Liver (tissue), 3 donors: ENCODE results near the gene ALDH3A1.

Experiments
- EGR1 ChIP-seq, 2 donors: IDR thresholded peaks; 2 replicates each; pipeline ENCODE4 v1.6.1; 2016 to 2018; ENCODE audit warnings: antibody characterized with exemption in 2 of 2, low read depth in 2 of 2
- GABPA ChIP-seq, 2 donors: IDR thresholded peaks in 1 of 2; conservative IDR thresholded peaks in 1 of 2; 2 replicates each; pipeline ENCODE4 v1.6.1; 2016; ENCODE audit warnings: antibody characterized with exemption in 2 of 2, mild to moderate bottlenecking in 1 of 2, moderate library complexity in 1 of 2
- HNF4A ChIP-seq, 2 donors: conservative IDR thresholded peaks; 2 replicates each; pipeline ENCODE4 v1.6.1; 2016; ENCODE audit warnings: antibody characterized with exemption in 2 of 2, mild to moderate bottlenecking in 2 of 2
- HNF4G ChIP-seq: IDR thresholded peaks from 2 replicates; pipeline ENCODE4 v1.6.1; 2016; ENCODE audit warnings: antibody characterized with exemption
- JUND ChIP-seq, 2 donors: IDR thresholded peaks; 2 replicates each; pipeline ENCODE4 v1.6.1; 2016; ENCODE audit warnings: antibody characterized with exemption in 2 of 2
- RAD21 ChIP-seq, 2 donors: IDR thresholded peaks; 2 replicates each; pipeline ENCODE4 v1.6.1; 2016; ENCODE audit warnings: antibody characterized with exemption in 2 of 2, mild to moderate bottlenecking in 2 of 2
- SP1 ChIP-seq: IDR thresholded peaks from 2 replicates; pipeline ENCODE4 v1.6.1; 2018; ENCODE audit warnings: antibody characterized with exemption, mild to moderate bottlenecking
- TAF1 ChIP-seq: conservative IDR thresholded peaks from 2 replicates; pipeline ENCODE4 v1.6.1; 2016; ENCODE audit warnings: antibody characterized with exemption, mild to moderate bottlenecking
- YY1 ChIP-seq: IDR thresholded peaks from 2 replicates; pipeline ENCODE4 v1.6.1; 2016; ENCODE audit warnings: antibody characterized with exemption, mild to moderate bottlenecking
- TF ChIP-seq, protein P1 (sequence below): IDR thresholded peaks from 2 replicates; pipeline ENCODE4 v1.6.1; 2016; ENCODE audit warnings: antibody characterized with exemption, mild to moderate bottlenecking
- TF ChIP-seq, protein P2 (sequence below): fragments of 150-350 bp; IDR thresholded peaks from 2 replicates; pipeline ENCODE4 v1.5.1; 2017; ENCODE audit warnings: improper control_type of control experiment, low read depth, low read length; ENCODE audit not compliant: missing input control
- TF ChIP-seq, protein P3 (sequence below): IDR thresholded peaks from 2 replicates; pipeline ENCODE4 v1.6.1; 2016; ENCODE audit warnings: antibody characterized with exemption
- TF ChIP-seq, protein P4 (sequence below): IDR thresholded peaks from 2 replicates; pipeline ENCODE4 v1.6.1; 2016; ENCODE audit warnings: antibody characterized with exemption
- TF ChIP-seq, protein P5 (sequence below): IDR thresholded peaks from 2 replicates; pipeline ENCODE4 v1.6.1; 2016; ENCODE audit warnings: antibody characterized with exemption
- donor health status: healthy.
- donor health status: healthy.

DNA sequence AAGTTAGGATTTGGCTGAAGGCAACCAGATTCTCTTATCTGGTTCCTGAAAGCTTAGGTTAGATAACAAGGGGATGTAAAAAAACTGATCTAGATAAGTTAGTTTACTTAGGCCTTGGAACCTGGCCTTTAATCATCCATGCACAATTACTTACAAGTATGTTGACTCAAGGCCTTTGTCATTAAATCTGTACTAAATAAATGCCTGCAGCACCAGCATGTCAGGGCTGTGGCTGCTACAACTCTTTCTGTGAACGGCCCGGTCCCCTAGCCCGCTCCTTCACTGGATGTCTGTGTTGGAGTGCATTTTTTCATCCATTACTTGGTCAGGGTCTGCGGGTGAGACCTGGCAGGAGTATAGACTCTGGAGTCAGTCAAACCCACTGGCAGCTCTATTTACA lies 48.4 kb upstream of the ALDH3A1 start:
- TF ChIP-seq, protein P1, sequence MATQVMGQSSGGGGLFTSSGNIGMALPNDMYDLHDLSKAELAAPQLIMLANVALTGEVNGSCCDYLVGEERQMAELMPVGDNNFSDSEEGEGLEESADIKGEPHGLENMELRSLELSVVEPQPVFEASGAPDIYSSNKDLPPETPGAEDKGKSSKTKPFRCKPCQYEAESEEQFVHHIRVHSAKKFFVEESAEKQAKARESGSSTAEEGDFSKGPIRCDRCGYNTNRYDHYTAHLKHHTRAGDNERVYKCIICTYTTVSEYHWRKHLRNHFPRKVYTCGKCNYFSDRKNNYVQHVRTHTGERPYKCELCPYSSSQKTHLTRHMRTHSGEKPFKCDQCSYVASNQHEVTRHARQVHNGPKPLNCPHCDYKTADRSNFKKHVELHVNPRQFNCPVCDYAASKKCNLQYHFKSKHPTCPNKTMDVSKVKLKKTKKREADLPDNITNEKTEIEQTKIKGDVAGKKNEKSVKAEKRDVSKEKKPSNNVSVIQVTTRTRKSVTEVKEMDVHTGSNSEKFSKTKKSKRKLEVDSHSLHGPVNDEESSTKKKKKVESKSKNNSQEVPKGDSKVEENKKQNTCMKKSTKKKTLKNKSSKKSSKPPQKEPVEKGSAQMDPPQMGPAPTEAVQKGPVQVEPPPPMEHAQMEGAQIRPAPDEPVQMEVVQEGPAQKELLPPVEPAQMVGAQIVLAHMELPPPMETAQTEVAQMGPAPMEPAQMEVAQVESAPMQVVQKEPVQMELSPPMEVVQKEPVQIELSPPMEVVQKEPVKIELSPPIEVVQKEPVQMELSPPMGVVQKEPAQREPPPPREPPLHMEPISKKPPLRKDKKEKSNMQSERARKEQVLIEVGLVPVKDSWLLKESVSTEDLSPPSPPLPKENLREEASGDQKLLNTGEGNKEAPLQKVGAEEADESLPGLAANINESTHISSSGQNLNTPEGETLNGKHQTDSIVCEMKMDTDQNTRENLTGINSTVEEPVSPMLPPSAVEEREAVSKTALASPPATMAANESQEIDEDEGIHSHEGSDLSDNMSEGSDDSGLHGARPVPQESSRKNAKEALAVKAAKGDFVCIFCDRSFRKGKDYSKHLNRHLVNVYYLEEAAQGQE: no peak
- TF ChIP-seq, protein P2, sequence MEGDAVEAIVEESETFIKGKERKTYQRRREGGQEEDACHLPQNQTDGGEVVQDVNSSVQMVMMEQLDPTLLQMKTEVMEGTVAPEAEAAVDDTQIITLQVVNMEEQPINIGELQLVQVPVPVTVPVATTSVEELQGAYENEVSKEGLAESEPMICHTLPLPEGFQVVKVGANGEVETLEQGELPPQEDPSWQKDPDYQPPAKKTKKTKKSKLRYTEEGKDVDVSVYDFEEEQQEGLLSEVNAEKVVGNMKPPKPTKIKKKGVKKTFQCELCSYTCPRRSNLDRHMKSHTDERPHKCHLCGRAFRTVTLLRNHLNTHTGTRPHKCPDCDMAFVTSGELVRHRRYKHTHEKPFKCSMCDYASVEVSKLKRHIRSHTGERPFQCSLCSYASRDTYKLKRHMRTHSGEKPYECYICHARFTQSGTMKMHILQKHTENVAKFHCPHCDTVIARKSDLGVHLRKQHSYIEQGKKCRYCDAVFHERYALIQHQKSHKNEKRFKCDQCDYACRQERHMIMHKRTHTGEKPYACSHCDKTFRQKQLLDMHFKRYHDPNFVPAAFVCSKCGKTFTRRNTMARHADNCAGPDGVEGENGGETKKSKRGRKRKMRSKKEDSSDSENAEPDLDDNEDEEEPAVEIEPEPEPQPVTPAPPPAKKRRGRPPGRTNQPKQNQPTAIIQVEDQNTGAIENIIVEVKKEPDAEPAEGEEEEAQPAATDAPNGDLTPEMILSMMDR: no peak
- TF ChIP-seq YY1 (no peak), RAD21 (IDR thresholded peaks at IDR 0.05) (no peak), GABPA (IDR thresholded peaks at IDR 0.05 in 1 of 2, conservative IDR thresholded peaks at IDR 0.05 in 1 of 2) (no peak), TAF1 (no peak), SP1 (no peak), HNF4A (conservative IDR thresholded peaks at IDR 0.05) (no peak), EGR1 (IDR thresholded peaks at IDR 0.05; ENCODE audit: low read depth in 2 of 2) (no peak), HNF4G (no peak), JUND (IDR thresholded peaks at IDR 0.05) (no peak)
- TF ChIP-seq, protein P3, sequence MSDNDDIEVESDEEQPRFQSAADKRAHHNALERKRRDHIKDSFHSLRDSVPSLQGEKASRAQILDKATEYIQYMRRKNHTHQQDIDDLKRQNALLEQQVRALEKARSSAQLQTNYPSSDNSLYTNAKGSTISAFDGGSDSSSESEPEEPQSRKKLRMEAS: no peak
- TF ChIP-seq, protein P4, sequence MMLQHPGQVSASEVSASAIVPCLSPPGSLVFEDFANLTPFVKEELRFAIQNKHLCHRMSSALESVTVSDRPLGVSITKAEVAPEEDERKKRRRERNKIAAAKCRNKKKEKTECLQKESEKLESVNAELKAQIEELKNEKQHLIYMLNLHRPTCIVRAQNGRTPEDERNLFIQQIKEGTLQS: no peak
- TF ChIP-seq, protein P5, sequence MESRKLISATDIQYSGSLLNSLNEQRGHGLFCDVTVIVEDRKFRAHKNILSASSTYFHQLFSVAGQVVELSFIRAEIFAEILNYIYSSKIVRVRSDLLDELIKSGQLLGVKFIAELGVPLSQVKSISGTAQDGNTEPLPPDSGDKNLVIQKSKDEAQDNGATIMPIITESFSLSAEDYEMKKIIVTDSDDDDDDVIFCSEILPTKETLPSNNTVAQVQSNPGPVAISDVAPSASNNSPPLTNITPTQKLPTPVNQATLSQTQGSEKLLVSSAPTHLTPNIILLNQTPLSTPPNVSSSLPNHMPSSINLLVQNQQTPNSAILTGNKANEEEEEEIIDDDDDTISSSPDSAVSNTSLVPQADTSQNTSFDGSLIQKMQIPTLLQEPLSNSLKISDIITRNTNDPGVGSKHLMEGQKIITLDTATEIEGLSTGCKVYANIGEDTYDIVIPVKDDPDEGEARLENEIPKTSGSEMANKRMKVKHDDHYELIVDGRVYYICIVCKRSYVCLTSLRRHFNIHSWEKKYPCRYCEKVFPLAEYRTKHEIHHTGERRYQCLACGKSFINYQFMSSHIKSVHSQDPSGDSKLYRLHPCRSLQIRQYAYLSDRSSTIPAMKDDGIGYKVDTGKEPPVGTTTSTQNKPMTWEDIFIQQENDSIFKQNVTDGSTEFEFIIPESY: no peak
